PC-9 (cell line): ENCODE results near the gene COLEC11. TPM values are rescaled to one million over a fixed set of nuclear protein-coding genes. Genes with fewer than 3 reads are reported as not detected.

ENCODE experiments used
- BruUV-seq: library from RNA; stranded (reverse); fragments of 400-500 nt; replicated peaks from 2 replicates; lab custom pipeline; 2021; lab: Mats Ljungman, UMichigan
- CTCF ChIA-PET: fragments of 300-600 bp; sonication (Branson Sonifier 250); formaldehyde crosslinking; loops from one replicate; lab custom pipeline; 2022; ENCODE audit warnings: antibody characterized with exemption; lab: Charles Lee
- POLR2A ChIA-PET: fragments of 300-600 bp; sonication (Branson Sonifier 250); formaldehyde crosslinking; loops from one replicate; lab custom pipeline; 2022; ENCODE audit warnings: antibody characterized with exemption; ENCODE audit not compliant: unreplicated experiment; lab: Charles Lee
- DNase-seq, 2 experiments: peaks; one replicate each; pipeline versions ENCODE4 v3.0.0 to v3.0.0-alpha.2; 2015 to 2022; ENCODE audit warnings: mixed read lengths in 1 of 2
- H2AFZ ChIP-seq: fragments of 200-600 bp; sonication (generic); 2 replicates; pipeline ENCODE4 v1.8.1; 2017; ENCODE audit warnings: antibody characterized with exemption
- H3F3A ChIP-seq: fragments of 200-600 bp; sonication (generic); 2 replicates; pipeline ENCODE4 v1.8.1; 2017; ENCODE audit warnings: antibody characterized with exemption, mild to moderate bottlenecking, low read depth; ENCODE audit not compliant: insufficient read depth
- H3K27ac ChIP-seq: fragments of 200-600 bp; sonication (generic); 2 replicates; pipeline ENCODE4 v1.6.1; 2016; ENCODE audit warnings: mixed run types
- H3K27me3 ChIP-seq: fragments of 200-600 bp; sonication (generic); 2 replicates; pipeline ENCODE4 v1.6.1; 2016; ENCODE audit warnings: low read depth, mixed run types; ENCODE audit not compliant: insufficient read depth
- H3K36me3 ChIP-seq: fragments of 200-600 bp; sonication (generic); 2 replicates; pipeline ENCODE4 v1.6.1; 2016; ENCODE audit warnings: low read depth, mixed run types
- H3K4me1 ChIP-seq: fragments of 200-600 bp; sonication (generic); replicated peaks from 2 replicates; pipeline ENCODE4 v1.6.1; 2016; ENCODE audit warnings: mixed run types; ENCODE audit not compliant: insufficient read depth
- H3K4me2 ChIP-seq: fragments of 200-600 bp; sonication (generic); 2 replicates; pipeline ENCODE4 v1.6.1; 2017; ENCODE audit warnings: mixed run types
- H3K4me3 ChIP-seq: fragments of 200-600 bp; sonication (generic); 2 replicates; pipeline ENCODE4 v1.6.1; 2016; ENCODE audit warnings: mixed run types
- H3K79me2 ChIP-seq: fragments of 200-600 bp; sonication (generic); 2 replicates; pipeline ENCODE4 v1.6.1; 2017; ENCODE audit warnings: low read depth, mixed run types
- H3K9me2 ChIP-seq: fragments of 200-600 bp; sonication (generic); 2 replicates; pipeline ENCODE4 v1.8.1; 2017; ENCODE audit warnings: mild to moderate bottlenecking; ENCODE audit not compliant: insufficient read depth
- H3K9me3 ChIP-seq: fragments of 200-600 bp; sonication (generic); 2 replicates; pipeline ENCODE4 v1.8.1; 2016; ENCODE audit warnings: low read depth; ENCODE audit not compliant: insufficient read depth
- H4K20me1 ChIP-seq: fragments of 200-600 bp; sonication (generic); 2 replicates; pipeline ENCODE4 v1.8.1; 2017; ENCODE audit not compliant: insufficient read depth
- CTCF ChIP-seq: fragments of 200-600 bp; sonication (generic); conservative IDR thresholded peaks from 2 replicates; pipeline ENCODE4 v1.6.1; 2017; ENCODE audit warnings: mixed run types, antibody characterized with exemption, mild to moderate bottlenecking, moderate library complexity
- EZH2 ChIP-seq: fragments of 200-600 bp; sonication (generic); IDR thresholded peaks from 2 replicates; pipeline ENCODE4 v1.8.0; 2017; ENCODE audit warnings: antibody characterized with exemption, low read depth
- intact Hi-C: fragments of 100-400 bp; cut with micrococcal nuclease; formaldehyde crosslinking; loops from one replicate; pipeline ENCODE4 v1.10.0; 2022; ENCODE audit not compliant: unreplicated experiment
- total RNA-seq: library from RNA; stranded (reverse); gene quantifications from 2 replicates; pipeline ENCODE4 v1.2.3, GENCODE V29; 2021

Gene COLEC11
- total RNA-seq, 1 experiment from 2014 or later: 2.4 TPM

- Histone ChIP-seq H3F3A (no peaks in the 10 kb centered on the region), H2AFZ (no peak overlapping the region), H3K4me2 (no peak overlapping the region), H3K79me2 (no peaks in the 10 kb centered on the region), H3K9me2 (no peaks in the 10 kb centered on the region), H3K27me3 (no peaks in the 10 kb centered on the region), H3K27ac (no peak overlapping the region), H4K20me1 (no peaks in the 10 kb centered on the region), H3K36me3 (no peaks in the 10 kb centered on the region), H3K4me3 (no peak overlapping the region), H3K4me1 (no peaks in the 10 kb centered on the region), H3K9me3 (no peaks in the 10 kb centered on the region)
- no peak for DNase-seq
- no TSS peak for BruUV-seq
- intact Hi-C loops: no loop called here
- TF ChIP-seq CTCF (no peak), EZH2 (no peak)
- ChIA-PET POLR2A (no interaction called here), CTCF (no interaction called here)
These were observed 32.7 kb downstream of the COLEC11 start for GRCh38 chr2:3627500-3628100.

GRCh38 chr2:3628241-3628679, 33.3 kb downstream of the COLEC11 start:
- H3K9me2 ChIP-seq: no peaks in the 10 kb centered on the region
- H3K9me3 ChIP-seq: no peaks in the 10 kb centered on the region
- H3K27me3 ChIP-seq: no peaks in the 10 kb centered on the region
- H3K79me2 ChIP-seq: no peaks in the 10 kb centered on the region
- POLR2A ChIA-PET: no interaction called here
- no peak overlapping the region for H3K4me3 ChIP-seq
- no peak overlapping the region for H2AFZ ChIP-seq
- CTCF ChIA-PET: no interaction called here
- BruUV-seq: no TSS peak
- H3K4me2 ChIP-seq: no peak overlapping the region
- H3K27ac ChIP-seq: no peak overlapping the region
- intact Hi-C loops: no loop called here
- TF ChIP-seq CTCF: no peak
- TF ChIP-seq EZH2: no peak
- H3K4me1 ChIP-seq: no peaks in the 10 kb centered on the region
- no peaks in the 10 kb centered on the region for H4K20me1 ChIP-seq
- no peak for DNase-seq
- no peaks in the 10 kb centered on the region for H3K36me3 ChIP-seq
- H3F3A ChIP-seq: no peaks in the 10 kb centered on the region

GRCh38 chr2:3628800-3629199, 33.9 kb downstream of the COLEC11 start:
- no peaks in the 10 kb centered on the region for H3K79me2 ChIP-seq
- BruUV-seq: no TSS peak
- ChIA-PET CTCF (no interaction called here), POLR2A (no interaction called here)
- H4K20me1 ChIP-seq: no peaks in the 10 kb centered on the region
- no peak overlapping the region for H2AFZ ChIP-seq
- no peak overlapping the region for H3K4me2 ChIP-seq
- intact Hi-C loops: no loop called here
- DNase-seq: no peak
- H3K4me1 ChIP-seq: no peaks in the 10 kb centered on the region
- no peaks in the 10 kb centered on the region for H3F3A ChIP-seq
- H3K9me3 ChIP-seq: no peaks in the 10 kb centered on the region
- H3K36me3 ChIP-seq: no peaks in the 10 kb centered on the region
- H3K4me3 ChIP-seq: no peak overlapping the region
- H3K27ac ChIP-seq: no peak overlapping the region
- TF ChIP-seq EZH2 (no peak), CTCF (no peak)
- no peaks in the 10 kb centered on the region for H3K27me3 ChIP-seq
- H3K9me2 ChIP-seq: no peaks in the 10 kb centered on the region
